ENCODE measurements around the gene SPHK1. TPM values are rescaled to one million over a fixed set of nuclear protein-coding genes. Genes with fewer than 3 reads are reported as not detected.
"Not testable (repeated sequence)": the region's sequence is repeated elsewhere in the genome, so short reads cannot be mapped to it uniquely, and the experiment has no call there.

Gene SPHK1
- total and polyA plus RNA-seq, 12 donors = 1.7 to 20.8 (median 3.4) TPM

- no peaks in the 10 kb centered on the region for H3K9me3 ChIP-seq
- DNase-seq = no peak
- H3K4me1 ChIP-seq = peaks cover 0 to 15% (median 6%) of the 10 kb centered on the region in 9 donors
- no peak for TF ChIP-seq CTCF (IDR thresholded peaks at IDR 0.05)
- 95% methylated on average over 6 of the region's 6 CpGs for WGBS, 2 donors
- H3K36me3 ChIP-seq = peaks cover 0 to 34% (median 2%) of the 10 kb centered on the region in 9 donors
- no peak overlapping the region for H3K27ac ChIP-seq
- no peak overlapping the region for H3K4me3 ChIP-seq
- H3K27me3 ChIP-seq = no peaks in the 10 kb centered on the region
- intact Hi-C loops (cut with DNase I) = no loop called here
- ATAC-seq = no peak
Measured at GRCh38 chr17:76337413-76337777, 47.0 kb upstream of the SPHK1 start.

GRCh38 chr17:76341301-76341700 lies 43.1 kb upstream of the SPHK1 start:
- Histone ChIP-seq H3K36me3 (peaks cover 0 to 67% (median 17%) of the 10 kb centered on the region in 9 donors), H3K4me3 (no peak overlapping the region), H3K27me3 (no peaks in the 10 kb centered on the region), H3K27ac (no peak overlapping the region), H3K9me3 (no peaks in the 10 kb centered on the region), H3K4me1 (peaks cover 0 to 13% (median 6%) of the 10 kb centered on the region in 9 donors)
- 97 to 99% methylated on average over 6 of the region's 6 CpGs for WGBS, 2 donors
- no peak for ATAC-seq
- TF ChIP-seq CTCF (IDR thresholded peaks at IDR 0.05) = no peak
- no peak for DNase-seq
- intact Hi-C loops (cut with DNase I) = no loop called here

- TF ChIP-seq CTCF (IDR thresholded peaks at IDR 0.05) = no peak
- Histone ChIP-seq H3K4me1 (peaks cover 0 to 4% (median 2%) of the 10 kb centered on the region in 9 donors), H3K36me3 (peaks cover 0 to 85% (median 30%) of the 10 kb centered on the region in 9 donors), H3K27ac (no peak overlapping the region), H3K27me3 (no peaks in the 10 kb centered on the region), H3K4me3 (no peak overlapping the region), H3K9me3 (no peaks in the 10 kb centered on the region)
- DNase-seq (no peak), ATAC-seq (no peak)
- 91% methylated on average over 7 of the region's 7 CpGs for WGBS, 2 donors
- intact Hi-C loops (cut with DNase I) = no loop called here
Measured at GRCh38 chr17:76343106-76343505, 41.3 kb upstream of the SPHK1 start.

- ATAC-seq (no peak), DNase-seq (no peak)
- WGBS, 2 donors = 94% methylated on average over 14 of the region's 14 CpGs
- no peaks in the 10 kb centered on the region for H3K9me3 ChIP-seq
- H3K27ac ChIP-seq = no peak overlapping the region
- H3K27me3 ChIP-seq = no peaks in the 10 kb centered on the region
- H3K4me3 ChIP-seq = no peak overlapping the region
- no peak for TF ChIP-seq CTCF (IDR thresholded peaks at IDR 0.05)
- intact Hi-C loops (cut with DNase I) = no loop called here
- H3K4me1 ChIP-seq = no peaks in the 10 kb centered on the region
- H3K36me3 ChIP-seq = peaks cover 0 to 79% (median 33%) of the 10 kb centered on the region in 9 donors
Measured at GRCh38 chr17:76345377-76345974, 38.9 kb upstream of the SPHK1 start.

- DNase-seq; H3K4me1 ChIP-seq; H3K27ac ChIP-seq; H3K4me3 ChIP-seq; ATAC-seq; H3K9me3 ChIP-seq; H3K27me3 ChIP-seq; intact Hi-C loops (cut with DNase I): not testable (repeated sequence)
- WGBS, 2 donors = 94 to 95% methylated on average over 11 of the region's 11 CpGs
- peaks cover 0 to 67% (median 32%) of the 10 kb centered on the region in 9 donors for H3K36me3 ChIP-seq
Measured at GRCh38 chr17:76346936-76347335, 37.5 kb upstream of the SPHK1 start.
